Measurements from ENCODE around the gene P3H4. TPM values are rescaled to one million over a fixed set of nuclear protein-coding genes. Genes with fewer than 3 reads are reported as not detected.
"Not testable (repeated sequence)": the region's sequence is repeated elsewhere in the genome, so short reads cannot be mapped to it uniquely, and the experiment has no call there.

P3H4 gene
- total RNA-seq, 1 donor from 2014 or later = 31.8 TPM

DNA sequence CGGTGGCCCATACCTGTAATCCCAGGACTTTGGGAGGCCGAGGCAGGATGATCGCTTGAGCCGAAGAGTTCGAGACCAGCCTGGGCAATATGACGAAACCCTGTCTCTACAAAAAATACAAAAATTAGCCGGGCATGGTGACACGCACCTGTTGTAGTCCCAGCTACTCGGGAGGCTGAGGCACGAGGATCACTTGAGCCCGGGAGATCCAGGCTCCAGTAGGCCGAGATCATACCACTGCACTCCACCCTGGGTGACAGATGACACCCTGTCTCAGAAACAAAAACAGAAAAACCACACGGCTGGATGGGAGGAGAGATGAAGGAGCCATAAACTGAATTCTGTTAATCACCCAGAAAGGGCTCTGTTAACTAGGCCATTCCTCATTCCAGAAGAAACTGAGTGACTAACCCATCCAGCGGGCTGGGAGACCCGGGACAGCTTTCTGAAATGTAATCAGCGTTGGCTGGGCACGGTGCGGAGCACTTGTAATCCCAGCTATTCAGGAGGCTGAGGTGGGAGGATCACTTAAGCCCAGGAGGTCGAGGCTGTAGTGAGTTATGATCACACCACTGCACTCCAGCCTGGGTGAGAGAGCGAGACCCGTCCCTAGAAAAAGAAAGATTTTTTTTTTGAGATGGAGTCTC is 24.9 kb upstream of the P3H4 start:
- H3K4me3 ChIP-seq (ENCODE audit: low read length in 3 of 3) = peak overlapping the region; percentile 75 to 80 (median 78)
- peak overlapping the region; percentile 54 to 74 (median 59) for H3K9ac ChIP-seq (ENCODE audit: low read depth in 1 of 3, low read length in 3 of 3)
- H3K9me3 ChIP-seq (ENCODE audit: control insufficient read depth in 3 of 3, low read length in 3 of 3) = no peaks in the 10 kb centered on the region
- H3K27ac ChIP-seq (ENCODE audit: low read depth, low read length) = no peak overlapping the region
- H3K4me1 ChIP-seq (ENCODE audit: control insufficient read depth in 3 of 3, insufficient read depth in 3 of 3, low read length in 3 of 3) = peaks cover 7 to 14% (median 11%) of the 10 kb centered on the region in 3 donors
- no peaks in the 10 kb centered on the region for H3K27me3 ChIP-seq (ENCODE audit: control insufficient read depth in 3 of 3, insufficient read depth in 3 of 3, low read length in 3 of 3)
- H3K36me3 ChIP-seq (ENCODE audit: control insufficient read depth in 3 of 3, insufficient read depth in 3 of 3, low read length in 3 of 3) = peaks cover 5 to 8% (median 8%) of the 10 kb centered on the region in 3 donors

DNA sequence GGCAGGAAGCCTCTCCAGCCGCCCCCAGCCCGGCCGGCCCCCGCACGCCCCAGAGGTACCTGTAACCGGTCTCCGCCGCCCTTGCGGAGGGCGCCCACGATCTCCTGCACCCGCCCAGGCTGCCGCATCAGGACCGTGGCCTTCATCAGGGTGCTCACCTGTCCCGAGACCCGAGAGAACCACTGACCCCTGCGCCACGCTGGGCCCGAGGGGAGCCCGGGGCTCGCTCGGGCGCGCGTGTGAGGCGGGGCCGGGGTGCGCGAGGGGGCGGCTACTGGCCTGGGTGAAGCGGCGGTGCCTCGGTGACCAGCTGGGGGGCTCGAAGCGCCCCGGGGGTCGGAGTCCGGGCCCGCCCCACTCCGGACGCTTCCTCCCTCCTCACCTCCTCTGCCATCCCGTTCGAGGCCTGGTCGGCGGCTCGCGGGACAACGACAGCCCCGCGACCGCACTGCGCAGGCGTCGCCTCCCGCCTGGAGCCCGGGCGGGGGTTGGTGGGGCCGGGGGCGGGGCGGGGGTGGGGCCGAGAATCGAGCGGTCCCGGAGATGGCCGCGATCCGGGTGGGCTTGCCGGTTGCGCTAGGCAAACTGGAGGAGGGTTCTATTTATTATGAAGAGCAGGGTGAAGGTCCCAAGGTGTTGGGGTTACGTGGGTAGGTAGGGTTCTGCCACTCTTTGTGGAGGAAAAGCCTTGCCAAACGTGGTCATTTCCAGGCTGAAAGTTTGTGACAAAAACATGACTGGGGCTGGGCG is 24.2 kb upstream of the P3H4 start, which contains the start of gene NT5C3B:
Gene NT5C3B, minus strand, starts transcription at position 433 of the 750 bp plus-strand sequence. Its CDS starts 39 bp downstream, at position 394.
- Histone ChIP-seq H3K36me3 (ENCODE audit: control insufficient read depth in 3 of 3, insufficient read depth in 3 of 3, low read length in 3 of 3) (peaks cover 9 to 13% (median 13%) of the 10 kb centered on the region in 3 donors), H3K27me3 (ENCODE audit: control insufficient read depth in 3 of 3, insufficient read depth in 3 of 3, low read length in 3 of 3) (no peaks in the 10 kb centered on the region), H3K27ac (ENCODE audit: low read depth, low read length) (peak within 1 kb of the TSS; percentile 36), H3K4me1 (ENCODE audit: control insufficient read depth in 3 of 3, insufficient read depth in 3 of 3, low read length in 3 of 3) (peaks cover 7 to 14% (median 11%) of the 10 kb centered on the region in 3 donors), H3K4me3 (ENCODE audit: low read length in 3 of 3) (peak within 1 kb of the TSS; percentile 78 to 80 (median 79)), H3K9me3 (ENCODE audit: control insufficient read depth in 3 of 3, low read length in 3 of 3) (no peaks in the 10 kb centered on the region), H3K9ac (ENCODE audit: low read depth in 1 of 3, low read length in 3 of 3) (peak within 1 kb of the TSS; percentile 81 to 85 (median 81))

DNA sequence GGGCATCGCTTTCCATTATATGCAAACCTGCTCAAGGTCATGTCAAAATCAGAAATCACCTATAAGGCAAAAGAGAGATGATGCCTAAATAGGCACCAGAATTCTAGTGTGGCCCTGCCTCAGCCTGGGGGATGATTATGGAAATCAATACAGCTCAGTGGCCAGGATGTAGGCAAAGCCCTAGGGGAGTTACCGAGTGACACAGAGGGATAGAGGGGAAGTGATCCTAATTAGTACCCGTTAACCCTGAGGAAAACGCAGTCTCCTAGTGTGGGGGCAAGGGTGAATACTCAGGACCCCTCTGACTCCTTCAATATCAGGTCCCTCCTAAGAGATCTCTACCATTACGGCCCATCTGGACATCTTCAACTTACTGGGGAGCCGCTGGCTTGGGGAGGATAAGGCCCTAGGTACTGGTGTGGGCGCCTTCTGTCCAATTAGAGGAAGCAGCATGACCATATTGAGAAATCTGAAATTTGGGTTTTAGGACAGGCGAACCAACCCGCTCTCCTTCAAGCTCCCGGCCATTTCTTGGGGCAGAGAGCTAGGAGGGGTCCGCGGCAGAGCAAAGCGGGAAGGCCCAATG is 23.6 kb upstream of the P3H4 start:
- H3K9me3 ChIP-seq (ENCODE audit: control insufficient read depth in 3 of 3, low read length in 3 of 3) = no peaks in the 10 kb centered on the region
- H3K27ac ChIP-seq (ENCODE audit: low read depth, low read length) = peak overlapping the region; percentile 36
- H3K27me3 ChIP-seq (ENCODE audit: control insufficient read depth in 3 of 3, insufficient read depth in 3 of 3, low read length in 3 of 3) = no peaks in the 10 kb centered on the region
- H3K4me1 ChIP-seq (ENCODE audit: control insufficient read depth in 3 of 3, insufficient read depth in 3 of 3, low read length in 3 of 3) = peaks cover 7 to 14% (median 11%) of the 10 kb centered on the region in 3 donors
- peaks cover 9 to 19% (median 18%) of the 10 kb centered on the region in 3 donors for H3K36me3 ChIP-seq (ENCODE audit: control insufficient read depth in 3 of 3, insufficient read depth in 3 of 3, low read length in 3 of 3)
- peak overlapping the region; percentile 81 to 85 (median 81) for H3K9ac ChIP-seq (ENCODE audit: low read depth in 1 of 3, low read length in 3 of 3)
- peak overlapping the region; percentile 50 to 80 (median 79) for H3K4me3 ChIP-seq (ENCODE audit: low read length in 3 of 3)

DNA sequence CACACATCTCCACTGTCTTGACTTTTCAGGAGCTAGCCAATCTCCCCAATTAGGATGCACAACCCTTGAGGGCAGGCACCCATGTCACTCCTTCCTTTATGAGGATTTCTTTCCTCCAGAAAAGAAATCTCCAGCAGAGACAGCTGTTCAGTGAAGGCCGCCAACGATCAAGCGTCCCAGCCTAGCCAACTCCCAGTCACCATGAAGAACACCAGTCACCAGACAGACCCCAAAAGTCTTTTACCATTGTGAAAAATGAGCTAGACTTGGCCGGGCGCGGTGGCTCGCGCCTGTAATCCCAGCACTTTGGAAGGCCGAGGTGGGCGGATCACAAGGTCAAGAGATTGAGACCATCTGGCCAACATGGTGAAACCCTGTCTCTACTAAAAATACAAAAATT is 18.2 kb upstream of the P3H4 start:
- H3K36me3 ChIP-seq (ENCODE audit: control insufficient read depth in 3 of 3, insufficient read depth in 3 of 3, low read length in 3 of 3) = peaks cover 28 to 55% (median 47%) of the 10 kb centered on the region in 3 donors
- H3K9me3 ChIP-seq (ENCODE audit: control insufficient read depth in 3 of 3, low read length in 3 of 3); H3K27ac ChIP-seq (ENCODE audit: low read depth, low read length); H3K9ac ChIP-seq (ENCODE audit: low read depth in 1 of 3, low read length in 3 of 3); H3K4me1 ChIP-seq (ENCODE audit: control insufficient read depth in 3 of 3, insufficient read depth in 3 of 3, low read length in 3 of 3); H3K4me3 ChIP-seq (ENCODE audit: low read length in 3 of 3); H3K27me3 ChIP-seq (ENCODE audit: control insufficient read depth in 3 of 3, insufficient read depth in 3 of 3, low read length in 3 of 3): not testable (repeated sequence)

DNA sequence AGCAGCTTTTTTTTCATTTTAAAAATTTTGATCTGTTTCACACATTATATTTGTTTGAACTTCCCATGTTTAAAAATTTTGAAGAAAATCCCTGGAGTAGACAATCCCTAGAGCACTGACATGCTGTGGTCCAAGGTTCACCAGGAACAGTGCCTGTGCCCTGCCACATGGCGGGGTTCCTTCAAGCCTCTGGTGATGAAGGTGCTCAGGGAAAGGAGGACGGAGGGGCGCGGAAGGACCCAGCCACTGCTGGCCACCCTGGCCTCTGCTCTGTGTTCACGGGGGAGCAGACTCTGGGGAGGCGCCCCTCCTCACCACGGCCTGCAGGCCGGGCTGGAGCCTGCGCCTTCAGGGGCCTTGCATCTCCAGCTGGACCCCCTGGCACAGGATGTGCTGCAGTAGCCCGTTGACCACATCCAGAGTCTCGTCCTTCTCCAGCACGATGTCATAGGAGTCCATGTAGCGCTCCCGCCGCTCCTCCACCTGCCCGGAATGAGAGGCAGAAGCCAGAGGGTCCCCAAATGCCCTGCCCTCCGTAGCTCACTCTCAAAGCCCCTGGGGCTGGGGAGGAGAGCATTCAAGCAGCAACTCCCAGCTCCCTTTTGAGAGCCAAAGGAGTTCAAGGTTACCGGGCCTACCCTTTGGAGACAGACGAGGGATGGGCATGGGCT is 13.6 kb upstream of the P3H4 start:
- Histone ChIP-seq H3K9ac (ENCODE audit: low read depth in 1 of 3, low read length in 3 of 3) (no peak overlapping the region), H3K36me3 (ENCODE audit: control insufficient read depth in 3 of 3, insufficient read depth in 3 of 3, low read length in 3 of 3) (peaks cover 26 to 36% (median 31%) of the 10 kb centered on the region in 3 donors), H3K9me3 (ENCODE audit: control insufficient read depth in 3 of 3, low read length in 3 of 3) (no peaks in the 10 kb centered on the region)

DNA sequence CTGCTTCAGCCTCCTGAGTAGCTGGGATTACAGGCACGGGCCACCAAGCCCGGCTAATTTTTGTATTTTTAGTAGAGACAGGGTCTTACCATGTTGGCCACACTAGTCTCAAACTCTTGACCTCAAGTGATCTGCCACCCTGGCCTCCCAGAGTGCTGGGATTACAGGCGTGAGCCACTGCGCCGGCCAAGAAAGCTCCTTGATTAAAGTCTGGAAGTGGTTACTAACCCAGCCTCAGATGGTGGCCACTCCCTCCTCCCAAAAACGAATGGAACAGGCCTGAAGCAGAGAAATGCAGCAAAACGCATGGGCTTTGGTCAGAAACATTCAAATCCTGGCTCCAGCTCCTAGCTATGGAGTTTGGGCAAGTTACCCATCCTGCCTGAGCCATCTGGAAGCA is 12.3 kb upstream of the P3H4 start:
- Histone ChIP-seq H3K36me3 (ENCODE audit: control insufficient read depth in 3 of 3, insufficient read depth in 3 of 3, low read length in 3 of 3) (peaks cover 21 to 27% (median 22%) of the 10 kb centered on the region in 3 donors), H3K4me3 (ENCODE audit: low read length in 3 of 3) (no peak overlapping the region), H3K9ac (ENCODE audit: low read depth in 1 of 3, low read length in 3 of 3) (no peak overlapping the region), H3K4me1 (ENCODE audit: control insufficient read depth in 3 of 3, insufficient read depth in 3 of 3, low read length in 3 of 3) (peaks cover 0 to 2% (median 0%) of the 10 kb centered on the region in 3 donors), H3K27ac (ENCODE audit: low read depth, low read length) (no peak overlapping the region), H3K9me3 (ENCODE audit: control insufficient read depth in 3 of 3, low read length in 3 of 3) (no peaks in the 10 kb centered on the region), H3K27me3 (ENCODE audit: control insufficient read depth in 3 of 3, insufficient read depth in 3 of 3, low read length in 3 of 3) (peaks cover 0 to 4% (median 0%) of the 10 kb centered on the region in 3 donors)

More for the DNA sequence above, 13.6 kb upstream of the P3H4 start:
- Histone ChIP-seq H3K4me1 (ENCODE audit: control insufficient read depth in 3 of 3, insufficient read depth in 3 of 3, low read length in 3 of 3) (peaks cover 0 to 2% (median 0%) of the 10 kb centered on the region in 3 donors), H3K4me3 (ENCODE audit: low read length in 3 of 3) (no peak overlapping the region), H3K27ac (ENCODE audit: low read depth, low read length) (no peak overlapping the region), H3K27me3 (ENCODE audit: control insufficient read depth in 3 of 3, insufficient read depth in 3 of 3, low read length in 3 of 3) (no peaks in the 10 kb centered on the region)

DNA sequence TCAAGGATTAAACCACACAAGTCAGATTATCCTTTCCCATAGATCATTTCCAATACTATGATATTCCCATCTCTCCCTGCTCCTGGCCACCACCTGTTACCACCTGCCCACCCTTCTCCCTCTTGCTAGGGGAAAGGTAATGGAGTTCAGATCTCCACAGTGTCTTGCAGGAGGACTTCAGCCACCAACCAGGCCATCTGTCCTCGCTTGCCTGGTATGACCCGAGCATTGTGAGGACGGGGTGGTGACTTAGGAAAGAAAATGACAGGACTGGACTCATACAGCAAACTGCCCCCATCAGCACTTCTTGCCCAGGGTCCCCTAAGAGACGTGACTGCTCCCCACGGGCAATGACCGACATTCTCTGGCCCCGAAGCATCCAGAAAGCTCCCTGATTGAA is 11.8 kb upstream of the P3H4 start:
- H3K36me3 ChIP-seq (ENCODE audit: control insufficient read depth in 3 of 3, insufficient read depth in 3 of 3, low read length in 3 of 3) = peaks cover 16 to 25% (median 19%) of the 10 kb centered on the region in 3 donors

DNA sequence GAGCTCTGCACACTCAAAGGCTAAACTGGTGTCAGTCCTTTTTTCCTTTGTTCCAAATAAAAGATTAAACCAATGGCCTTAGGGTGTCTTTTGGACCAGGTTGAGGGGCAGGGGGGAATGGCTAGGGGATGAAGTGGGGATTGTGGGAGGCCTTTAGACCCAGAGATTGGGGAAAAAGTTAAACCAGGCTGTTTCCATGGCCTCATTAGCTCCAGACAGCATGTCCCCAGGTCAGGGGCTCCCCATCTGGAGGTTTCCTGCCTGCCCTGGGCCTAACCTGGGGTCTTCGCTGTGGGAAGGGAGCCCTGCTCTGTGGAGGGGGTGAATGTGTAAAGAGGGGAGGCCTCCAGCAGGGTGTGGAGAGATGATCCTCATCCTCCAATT is 11.4 kb upstream of the P3H4 start:
- Histone ChIP-seq H3K9me3 (ENCODE audit: control insufficient read depth in 3 of 3, low read length in 3 of 3) (no peaks in the 10 kb centered on the region), H3K36me3 (ENCODE audit: control insufficient read depth in 3 of 3, insufficient read depth in 3 of 3, low read length in 3 of 3) (peaks cover 16 to 21% (median 18%) of the 10 kb centered on the region in 3 donors), H3K9ac (ENCODE audit: low read depth in 1 of 3, low read length in 3 of 3) (no peak overlapping the region)

More for the DNA sequence above, 11.8 kb upstream of the P3H4 start:
- peaks cover 0 to 4% (median 0%) of the 10 kb centered on the region in 3 donors for H3K27me3 ChIP-seq (ENCODE audit: control insufficient read depth in 3 of 3, insufficient read depth in 3 of 3, low read length in 3 of 3)
- H3K9me3 ChIP-seq (ENCODE audit: control insufficient read depth in 3 of 3, low read length in 3 of 3) = no peaks in the 10 kb centered on the region
- peaks cover 0 to 2% (median 0%) of the 10 kb centered on the region in 3 donors for H3K4me1 ChIP-seq (ENCODE audit: control insufficient read depth in 3 of 3, insufficient read depth in 3 of 3, low read length in 3 of 3)
- H3K4me3 ChIP-seq (ENCODE audit: low read length in 3 of 3) = no peak overlapping the region
- no peak overlapping the region for H3K27ac ChIP-seq (ENCODE audit: low read depth, low read length)
- no peak overlapping the region for H3K9ac ChIP-seq (ENCODE audit: low read depth in 1 of 3, low read length in 3 of 3)

DNA sequence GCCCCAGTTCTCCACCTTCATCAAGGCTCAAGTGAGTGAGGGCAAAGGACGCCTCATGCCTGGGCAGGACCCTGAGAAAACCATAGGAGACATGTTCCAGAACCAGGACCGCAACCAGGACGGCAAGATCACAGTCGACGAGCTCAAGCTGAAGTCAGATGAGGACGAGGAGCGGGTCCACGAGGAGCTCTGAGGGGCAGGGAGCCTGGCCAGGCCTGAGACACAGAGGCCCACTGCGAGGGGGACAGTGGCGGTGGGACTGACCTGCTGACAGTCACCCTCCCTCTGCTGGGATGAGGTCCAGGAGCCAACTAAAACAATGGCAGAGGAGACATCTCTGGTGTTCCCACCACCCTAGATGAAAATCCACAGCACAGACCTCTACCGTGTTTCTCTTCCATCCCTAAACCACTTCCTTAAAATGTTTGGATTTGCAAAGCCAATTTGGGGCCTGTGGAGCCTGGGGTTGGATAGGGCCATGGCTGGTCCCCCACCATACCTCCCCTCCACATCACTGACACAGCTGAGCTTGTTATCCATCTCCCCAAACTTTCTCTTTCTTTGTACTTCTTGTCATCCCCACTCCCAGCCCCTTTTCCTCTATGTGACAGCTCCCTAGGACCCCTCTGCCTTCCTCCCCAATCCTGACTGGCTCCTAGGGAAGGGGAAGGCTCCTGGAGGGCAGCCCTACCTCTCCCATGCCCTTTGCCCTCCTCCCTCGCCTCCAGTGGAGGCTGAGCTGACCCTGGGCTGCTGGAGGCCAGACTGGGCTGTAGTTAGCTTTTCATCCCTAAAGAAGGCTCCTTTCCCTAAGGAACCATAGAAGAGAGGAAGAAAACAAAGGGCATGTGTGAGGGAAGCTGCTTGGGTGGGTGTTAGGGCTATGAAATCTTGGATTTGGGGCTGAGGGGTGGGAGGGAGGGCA is 10.7 kb upstream of the P3H4 start:
- peaks cover 0 to 4% (median 0%) of the 10 kb centered on the region in 3 donors for H3K27me3 ChIP-seq (ENCODE audit: control insufficient read depth in 3 of 3, insufficient read depth in 3 of 3, low read length in 3 of 3)
- H3K36me3 ChIP-seq (ENCODE audit: control insufficient read depth in 3 of 3, insufficient read depth in 3 of 3, low read length in 3 of 3) = peaks cover 12 to 15% (median 13%) of the 10 kb centered on the region in 3 donors
- H3K9ac ChIP-seq (ENCODE audit: low read depth in 1 of 3, low read length in 3 of 3) = no peak overlapping the region
- H3K27ac ChIP-seq (ENCODE audit: low read depth, low read length) = no peak overlapping the region
- no peak overlapping the region for H3K4me3 ChIP-seq (ENCODE audit: low read length in 3 of 3)
- no peaks in the 10 kb centered on the region for H3K9me3 ChIP-seq (ENCODE audit: control insufficient read depth in 3 of 3, low read length in 3 of 3)
- H3K4me1 ChIP-seq (ENCODE audit: control insufficient read depth in 3 of 3, insufficient read depth in 3 of 3, low read length in 3 of 3) = peaks cover 0 to 2% (median 0%) of the 10 kb centered on the region in 3 donors

More for the DNA sequence above, 11.4 kb upstream of the P3H4 start:
- no peak overlapping the region for H3K27ac ChIP-seq (ENCODE audit: low read depth, low read length)
- H3K4me3 ChIP-seq (ENCODE audit: low read length in 3 of 3) = no peak overlapping the region
- H3K4me1 ChIP-seq (ENCODE audit: control insufficient read depth in 3 of 3, insufficient read depth in 3 of 3, low read length in 3 of 3) = peaks cover 0 to 2% (median 0%) of the 10 kb centered on the region in 3 donors
- peaks cover 0 to 4% (median 0%) of the 10 kb centered on the region in 3 donors for H3K27me3 ChIP-seq (ENCODE audit: control insufficient read depth in 3 of 3, insufficient read depth in 3 of 3, low read length in 3 of 3)
